ENCODE results near the gene ZFR.

Gene ZFR

GRCh38 chr5:32487008-32487407 is 42.5 kb upstream of the ZFR start:
- H3K9me3 ChIP-seq (ENCODE audit: insufficient read depth, low read depth, low read length), result no peaks in the 10 kb centered on the region
- H2AK5ac ChIP-seq (ENCODE audit: low read length), result no peak overlapping the region
- no peaks in the 10 kb centered on the region for H3K79me2 ChIP-seq (ENCODE audit: control insufficient read depth, insufficient read depth, low read length, poor library complexity)
- H2BK12ac ChIP-seq (ENCODE audit: low read length), result no peak overlapping the region
- H3K4me3 ChIP-seq (ENCODE audit: low read depth, low read length), result no peak overlapping the region
- H3K18ac ChIP-seq (ENCODE audit: low read length), result no peak overlapping the region
- no peak overlapping the region for H2BK120ac ChIP-seq (ENCODE audit: insufficient read depth, low read length, poor library complexity)
- WGBS (ENCODE audit: extremely low coverage, insufficient coverage, insufficient read length), result no CpG with 5 or more reads among the region's 3 CpGs
- no peaks in the 10 kb centered on the region for H3K27me3 ChIP-seq (ENCODE audit: insufficient read depth, low read length)
- H2BK5ac ChIP-seq (ENCODE audit: low read depth, low read length, poor library complexity), result no peak overlapping the region
- no peak overlapping the region for H2AFZ ChIP-seq (ENCODE audit: insufficient read depth, low read length, poor library complexity)
- no peak overlapping the region for H3K4me2 ChIP-seq (ENCODE audit: low read length)
- H3K23ac ChIP-seq (ENCODE audit: low read length), result no peak overlapping the region
- no peak overlapping the region for H3K9ac ChIP-seq (ENCODE audit: low read length)
- H4K12ac ChIP-seq (ENCODE audit: low read depth, low read length), result no peak overlapping the region
- DNase-seq, result no peak
- no peak overlapping the region for H3K4ac ChIP-seq (ENCODE audit: low read depth, low read length)
- no peak overlapping the region for H3K27ac ChIP-seq (ENCODE audit: low read depth, low read length)
- no peak overlapping the region for H3K14ac ChIP-seq (ENCODE audit: low read length)
- H3K4me1 ChIP-seq (ENCODE audit: control insufficient read depth in 1 of 2, insufficient read depth in 2 of 2, low read length in 2 of 2), result no peaks in the 10 kb centered on the region
- H4K91ac ChIP-seq (ENCODE audit: low read depth, low read length), result no peak overlapping the region
- H4K8ac ChIP-seq (ENCODE audit: low read depth, low read length), result no peak overlapping the region
- H3K36me3 ChIP-seq (ENCODE audit: control insufficient read depth in 1 of 2, insufficient read depth in 2 of 2, low read length in 2 of 2), result no peaks in the 10 kb centered on the region
- H3K79me1 ChIP-seq (ENCODE audit: low read length), result no peaks in the 10 kb centered on the region

GRCh38 chr5:32482193-32482592 is 37.7 kb upstream of the ZFR start:
- no peak overlapping the region for H4K91ac ChIP-seq (ENCODE audit: low read depth, low read length)
- no peaks in the 10 kb centered on the region for H3K79me1 ChIP-seq (ENCODE audit: low read length)
- no peaks in the 10 kb centered on the region for H3K27me3 ChIP-seq (ENCODE audit: insufficient read depth, low read length)
- H2BK5ac ChIP-seq (ENCODE audit: low read depth, low read length, poor library complexity), result no peak overlapping the region
- peak; percentile 87 to 97 for DNase-seq
- H3K18ac ChIP-seq (ENCODE audit: low read length), result no peak overlapping the region
- no peak overlapping the region for H3K23ac ChIP-seq (ENCODE audit: low read length)
- H3K79me2 ChIP-seq (ENCODE audit: control insufficient read depth, insufficient read depth, low read length, poor library complexity), result no peaks in the 10 kb centered on the region
- no peak overlapping the region for H3K9ac ChIP-seq (ENCODE audit: low read length)
- no peak overlapping the region for H2AK5ac ChIP-seq (ENCODE audit: low read length)
- H3K4me3 ChIP-seq (ENCODE audit: low read depth, low read length), result no peak overlapping the region
- no peaks in the 10 kb centered on the region for H3K36me3 ChIP-seq (ENCODE audit: control insufficient read depth in 1 of 2, insufficient read depth in 2 of 2, low read length in 2 of 2)
- H2BK120ac ChIP-seq (ENCODE audit: insufficient read depth, low read length, poor library complexity), result no peak overlapping the region
- no CpG with 5 or more reads among the region's 2 CpGs for WGBS (ENCODE audit: extremely low coverage, insufficient coverage, insufficient read length)
- H2AFZ ChIP-seq (ENCODE audit: insufficient read depth, low read length, poor library complexity), result no peak overlapping the region
- H3K9me3 ChIP-seq (ENCODE audit: insufficient read depth, low read depth, low read length), result no peaks in the 10 kb centered on the region
- H3K4me2 ChIP-seq (ENCODE audit: low read length), result no peak overlapping the region
- no peaks in the 10 kb centered on the region for H3K4me1 ChIP-seq (ENCODE audit: control insufficient read depth in 1 of 2, insufficient read depth in 2 of 2, low read length in 2 of 2)
- H4K12ac ChIP-seq (ENCODE audit: low read depth, low read length), result no peak overlapping the region
- no peak overlapping the region for H3K14ac ChIP-seq (ENCODE audit: low read length)
- H4K8ac ChIP-seq (ENCODE audit: low read depth, low read length), result no peak overlapping the region
- H3K4ac ChIP-seq (ENCODE audit: low read depth, low read length), result no peak overlapping the region
- H2BK12ac ChIP-seq (ENCODE audit: low read length), result no peak overlapping the region
- no peak overlapping the region for H3K27ac ChIP-seq (ENCODE audit: low read depth, low read length)

- no CpG with 5 or more reads among the region's 4 CpGs for WGBS (ENCODE audit: extremely low coverage, insufficient coverage, insufficient read length)
- Histone ChIP-seq H4K91ac (ENCODE audit: low read depth, low read length) (no peak overlapping the region), H3K79me2 (ENCODE audit: control insufficient read depth, insufficient read depth, low read length, poor library complexity) (no peaks in the 10 kb centered on the region)
Measured at GRCh38 chr5:32479096-32479495, 34.6 kb upstream of the ZFR start.

GRCh38 chr5:32476891-32477290 is 32.4 kb upstream of the ZFR start:
- Histone ChIP-seq H3K36me3 (ENCODE audit: control insufficient read depth in 1 of 2, insufficient read depth in 2 of 2, low read length in 2 of 2) (no peaks in the 10 kb centered on the region), H3K4me3 (ENCODE audit: low read depth, low read length) (no peak overlapping the region), H3K4me2 (ENCODE audit: low read length) (no peak overlapping the region), H3K79me1 (ENCODE audit: low read length) (no peaks in the 10 kb centered on the region), H3K4me1 (ENCODE audit: control insufficient read depth in 1 of 2, insufficient read depth in 2 of 2, low read length in 2 of 2) (peaks cover 4 to 6% of the 10 kb centered on the region in 2 experiments), H2AFZ (ENCODE audit: insufficient read depth, low read length, poor library complexity) (no peak overlapping the region), H2BK5ac (ENCODE audit: low read depth, low read length, poor library complexity) (no peak overlapping the region), H3K4ac (ENCODE audit: low read depth, low read length) (no peak overlapping the region), H3K27ac (ENCODE audit: low read depth, low read length) (no peak overlapping the region), H3K9ac (ENCODE audit: low read length) (no peak overlapping the region), H2AK5ac (ENCODE audit: low read length) (no peak overlapping the region), H3K14ac (ENCODE audit: low read length) (no peak overlapping the region), H4K8ac (ENCODE audit: low read depth, low read length) (no peak overlapping the region), H4K12ac (ENCODE audit: low read depth, low read length) (no peak overlapping the region), H3K18ac (ENCODE audit: low read length) (no peak overlapping the region), H3K27me3 (ENCODE audit: insufficient read depth, low read length) (no peaks in the 10 kb centered on the region), H4K91ac (ENCODE audit: low read depth, low read length) (no peak overlapping the region), H3K9me3 (ENCODE audit: insufficient read depth, low read depth, low read length) (no peaks in the 10 kb centered on the region), H3K79me2 (ENCODE audit: control insufficient read depth, insufficient read depth, low read length, poor library complexity) (no peaks in the 10 kb centered on the region), H3K23ac (ENCODE audit: low read length) (no peak overlapping the region), H2BK120ac (ENCODE audit: insufficient read depth, low read length, poor library complexity) (no peak overlapping the region), H2BK12ac (ENCODE audit: low read length) (no peak overlapping the region)
- DNase-seq, result no peak
- WGBS (ENCODE audit: extremely low coverage, insufficient coverage, insufficient read length), result no CpG with 5 or more reads among the region's 1 CpG

More at GRCh38 chr5:32479096-32479495, 34.6 kb upstream of the ZFR start:
- Histone ChIP-seq H2BK5ac (ENCODE audit: low read depth, low read length, poor library complexity) (no peak overlapping the region), H3K4ac (ENCODE audit: low read depth, low read length) (no peak overlapping the region), H3K18ac (ENCODE audit: low read length) (no peak overlapping the region), H3K27ac (ENCODE audit: low read depth, low read length) (no peak overlapping the region), H3K4me2 (ENCODE audit: low read length) (no peak overlapping the region), H3K36me3 (ENCODE audit: control insufficient read depth in 1 of 2, insufficient read depth in 2 of 2, low read length in 2 of 2) (no peaks in the 10 kb centered on the region), H3K9me3 (ENCODE audit: insufficient read depth, low read depth, low read length) (no peaks in the 10 kb centered on the region), H2BK120ac (ENCODE audit: insufficient read depth, low read length, poor library complexity) (no peak overlapping the region), H4K12ac (ENCODE audit: low read depth, low read length) (no peak overlapping the region), H2AFZ (ENCODE audit: insufficient read depth, low read length, poor library complexity) (no peak overlapping the region), H3K14ac (ENCODE audit: low read length) (no peak overlapping the region), H3K23ac (ENCODE audit: low read length) (no peak overlapping the region), H3K4me1 (ENCODE audit: control insufficient read depth in 1 of 2, insufficient read depth in 2 of 2, low read length in 2 of 2) (peaks cover 4 to 6% of the 10 kb centered on the region in 2 experiments), H3K9ac (ENCODE audit: low read length) (no peak overlapping the region), H2BK12ac (ENCODE audit: low read length) (no peak overlapping the region), H3K79me1 (ENCODE audit: low read length) (no peaks in the 10 kb centered on the region), H4K8ac (ENCODE audit: low read depth, low read length) (no peak overlapping the region), H2AK5ac (ENCODE audit: low read length) (no peak overlapping the region), H3K4me3 (ENCODE audit: low read depth, low read length) (no peak overlapping the region), H3K27me3 (ENCODE audit: insufficient read depth, low read length) (no peaks in the 10 kb centered on the region)
- DNase-seq, result no peak
